GM21423 (cell line): ENCODE measurements around the gene BTG4.

Experiments
- ATAC-seq: cut with Tn5 transposase; IDR thresholded peaks from one replicate; pipeline ENCODE4 v1.9.1; 2021; ENCODE audit warnings: mild to moderate bottlenecking, moderate library complexity; ENCODE audit not compliant: unreplicated experiment

The BTG4 gene

GRCh38 chr11:111494040-111494439, 18.1 kb downstream of the BTG4 start:
- ATAC-seq, result no peak

- no peak for ATAC-seq
Measured at GRCh38 chr11:111490496-111490895, 21.7 kb downstream of the BTG4 start.

- ATAC-seq, result no peak
Measured at GRCh38 chr11:111483431-111483830, 28.8 kb downstream of the BTG4 start.

GRCh38 chr11:111479666-111480065, 32.5 kb downstream of the BTG4 start:
- ATAC-seq, result no peak

- no peak for ATAC-seq
Measured at GRCh38 chr11:111477898-111478297, 34.3 kb downstream of the BTG4 start.

- ATAC-seq, result no peak
Measured at GRCh38 chr11:111476956-111477355, 35.2 kb downstream of the BTG4 start.

- ATAC-seq, result no peak
Measured at GRCh38 chr11:111476366-111476765, 35.8 kb downstream of the BTG4 start.

- ATAC-seq, result no peak
Measured at GRCh38 chr11:111474432-111474831, 37.8 kb downstream of the BTG4 start.

GRCh38 chr11:111472228-111472627, 40.0 kb downstream of the BTG4 start:
- ATAC-seq, result no peak

- no peak for ATAC-seq
Measured at GRCh38 chr11:111469200-111469599, 43.0 kb downstream of the BTG4 start.

GRCh38 chr11:111466615-111467014, 45.6 kb downstream of the BTG4 start:
- no peak for ATAC-seq

- no peak for ATAC-seq
Measured at GRCh38 chr11:111465400-111465799, 46.8 kb downstream of the BTG4 start.

- ATAC-seq, result no peak
Measured at GRCh38 chr11:111463276-111463675, 48.9 kb downstream of the BTG4 start.

- no peak for ATAC-seq
Measured at GRCh38 chr11:111462329-111462728, 49.9 kb downstream of the BTG4 start.

GRCh38 chr11:111461460-111462235, 50.5 kb downstream of the BTG4 start:
- no peak for ATAC-seq

GRCh38 chr11:111460856-111461255, 51.3 kb downstream of the BTG4 start:
- ATAC-seq, result no peak

- ATAC-seq, result no peak
Measured at GRCh38 chr11:111460340-111460739, 51.8 kb downstream of the BTG4 start.

GRCh38 chr11:111459506-111460270, 52.5 kb downstream of the BTG4 start:
- no peak for ATAC-seq

GRCh38 chr11:111457731-111458368, 54.3 kb downstream of the BTG4 start:
- ATAC-seq, result no peak

- ATAC-seq, result no peak
Measured at GRCh38 chr11:111456859-111457730, 55.1 kb downstream of the BTG4 start.
